Kidney epithelial cell (primary cell): ENCODE data around the gene SNRNP48. TPM values are rescaled to one million over a fixed set of nuclear protein-coding genes. Genes with fewer than 3 reads are reported as not detected.

Experiments
- DNase-seq: peaks from one replicate; pipeline ENCODE4 v3.0.0-alpha.2; 2010; ENCODE audit warnings: low read depth
- H3K27me3 ChIP-seq: 2 replicates; pipeline ENCODE4 v1.6.0; 2011; ENCODE audit warnings: low read length; ENCODE audit not compliant: control insufficient read depth, insufficient read depth
- H3K36me3 ChIP-seq: 2 replicates; pipeline ENCODE4 v1.5.1; 2011; ENCODE audit warnings: low read length; ENCODE audit not compliant: control insufficient read depth, insufficient read depth
- H3K4me3 ChIP-seq: 2 replicates; pipeline ENCODE4 v1.5.1; 2011; ENCODE audit warnings: low read depth, mild to moderate bottlenecking, control low read depth, low read length
- total RNA-seq: library from RNA; depleted of rRNA; stranded (reverse); fragments of >200 nt; gene quantifications from 2 replicates; pipeline ENCODE4 v1.2.3, GENCODE V29; 2015
- TF ChIP-seq, protein P1 (sequence below): IDR thresholded peaks from 2 replicates; pipeline ENCODE4 v1.5.1; 2011; ENCODE audit warnings: mild to moderate bottlenecking, moderate library complexity, low read length, control low read depth, inconsistent platforms; ENCODE audit not compliant: insufficient read depth, poor library complexity, severe bottlenecking

SNRNP48 gene
- total RNA-seq, 1 donor from 2014 or later, result 8.9 TPM

DNA sequence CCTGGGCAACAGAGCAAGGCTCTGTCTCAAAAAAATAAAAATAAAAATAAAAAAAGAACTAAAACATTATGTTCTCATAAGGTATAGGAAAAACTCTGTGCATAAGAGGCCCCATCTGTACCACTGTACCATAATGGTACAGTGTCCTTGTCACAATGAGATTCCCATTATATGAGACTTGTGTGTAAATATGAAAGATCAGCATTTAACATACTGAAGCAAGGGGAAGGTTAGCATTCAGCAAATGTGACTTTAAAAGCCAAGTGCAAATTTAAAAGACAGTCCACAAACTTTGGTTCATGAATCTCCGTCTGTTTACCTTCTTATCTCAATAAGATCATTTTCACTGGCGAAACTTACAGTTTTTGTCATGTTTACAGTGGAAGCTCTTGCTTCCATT is 32.3 kb upstream of the SNRNP48 start:
- no peaks in the 10 kb centered on the region for H3K36me3 ChIP-seq
- H3K27me3 ChIP-seq, result no peaks in the 10 kb centered on the region
- no peak overlapping the region for H3K4me3 ChIP-seq
- TF ChIP-seq, protein P1, sequence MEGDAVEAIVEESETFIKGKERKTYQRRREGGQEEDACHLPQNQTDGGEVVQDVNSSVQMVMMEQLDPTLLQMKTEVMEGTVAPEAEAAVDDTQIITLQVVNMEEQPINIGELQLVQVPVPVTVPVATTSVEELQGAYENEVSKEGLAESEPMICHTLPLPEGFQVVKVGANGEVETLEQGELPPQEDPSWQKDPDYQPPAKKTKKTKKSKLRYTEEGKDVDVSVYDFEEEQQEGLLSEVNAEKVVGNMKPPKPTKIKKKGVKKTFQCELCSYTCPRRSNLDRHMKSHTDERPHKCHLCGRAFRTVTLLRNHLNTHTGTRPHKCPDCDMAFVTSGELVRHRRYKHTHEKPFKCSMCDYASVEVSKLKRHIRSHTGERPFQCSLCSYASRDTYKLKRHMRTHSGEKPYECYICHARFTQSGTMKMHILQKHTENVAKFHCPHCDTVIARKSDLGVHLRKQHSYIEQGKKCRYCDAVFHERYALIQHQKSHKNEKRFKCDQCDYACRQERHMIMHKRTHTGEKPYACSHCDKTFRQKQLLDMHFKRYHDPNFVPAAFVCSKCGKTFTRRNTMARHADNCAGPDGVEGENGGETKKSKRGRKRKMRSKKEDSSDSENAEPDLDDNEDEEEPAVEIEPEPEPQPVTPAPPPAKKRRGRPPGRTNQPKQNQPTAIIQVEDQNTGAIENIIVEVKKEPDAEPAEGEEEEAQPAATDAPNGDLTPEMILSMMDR, result no peak
- DNase-seq, result no peak

DNA sequence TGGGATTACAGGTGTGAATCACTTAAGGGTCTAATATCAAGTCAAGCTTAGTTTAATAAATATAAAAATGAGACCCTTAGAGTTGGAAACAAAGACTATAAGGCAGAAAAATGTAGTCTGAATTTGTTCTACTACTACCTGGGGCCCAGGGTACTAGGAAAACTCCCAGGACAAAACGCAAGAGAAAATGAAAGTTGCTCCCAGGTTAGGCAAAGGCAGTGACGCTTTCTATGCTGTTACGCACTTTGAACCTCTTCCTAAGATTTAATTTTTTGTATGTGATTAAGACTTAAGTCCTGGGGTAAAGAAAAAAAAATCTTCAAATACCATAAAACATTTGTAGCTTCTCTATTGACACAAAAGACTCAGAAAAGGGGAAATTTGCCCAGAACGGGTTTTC is 31.2 kb upstream of the SNRNP48 start:
- DNase-seq, result no peak

DNA sequence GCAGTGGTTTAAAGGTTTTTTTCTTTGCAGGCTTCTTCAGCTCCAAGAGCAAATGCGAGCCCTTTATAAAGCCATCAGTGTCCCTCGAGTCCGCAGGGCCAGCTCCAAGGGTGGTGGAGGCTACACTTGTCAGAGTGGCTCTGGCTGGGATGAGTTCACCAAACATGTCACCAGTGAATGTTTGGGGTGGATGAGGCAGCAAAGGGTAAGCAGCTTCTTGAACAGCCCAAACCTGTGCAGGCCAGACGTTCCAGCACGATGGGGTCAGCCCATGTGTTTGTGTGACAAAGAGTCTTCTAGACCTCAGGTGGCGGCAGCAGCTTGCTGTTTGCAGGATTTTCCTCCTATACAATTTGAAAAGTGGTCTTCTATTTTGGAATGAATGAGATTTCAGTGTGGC is 30.8 kb upstream of the SNRNP48 start:
- no peak overlapping the region for H3K4me3 ChIP-seq
- H3K36me3 ChIP-seq, result no peaks in the 10 kb centered on the region
- TF ChIP-seq, protein P1, result no peak
- no peak for DNase-seq
- no peaks in the 10 kb centered on the region for H3K27me3 ChIP-seq

More for the DNA sequence above, 31.2 kb upstream of the SNRNP48 start:
- Histone ChIP-seq H3K27me3 (no peaks in the 10 kb centered on the region), H3K36me3 (no peaks in the 10 kb centered on the region), H3K4me3 (no peak overlapping the region)
- TF ChIP-seq, protein P1, result no peak

DNA sequence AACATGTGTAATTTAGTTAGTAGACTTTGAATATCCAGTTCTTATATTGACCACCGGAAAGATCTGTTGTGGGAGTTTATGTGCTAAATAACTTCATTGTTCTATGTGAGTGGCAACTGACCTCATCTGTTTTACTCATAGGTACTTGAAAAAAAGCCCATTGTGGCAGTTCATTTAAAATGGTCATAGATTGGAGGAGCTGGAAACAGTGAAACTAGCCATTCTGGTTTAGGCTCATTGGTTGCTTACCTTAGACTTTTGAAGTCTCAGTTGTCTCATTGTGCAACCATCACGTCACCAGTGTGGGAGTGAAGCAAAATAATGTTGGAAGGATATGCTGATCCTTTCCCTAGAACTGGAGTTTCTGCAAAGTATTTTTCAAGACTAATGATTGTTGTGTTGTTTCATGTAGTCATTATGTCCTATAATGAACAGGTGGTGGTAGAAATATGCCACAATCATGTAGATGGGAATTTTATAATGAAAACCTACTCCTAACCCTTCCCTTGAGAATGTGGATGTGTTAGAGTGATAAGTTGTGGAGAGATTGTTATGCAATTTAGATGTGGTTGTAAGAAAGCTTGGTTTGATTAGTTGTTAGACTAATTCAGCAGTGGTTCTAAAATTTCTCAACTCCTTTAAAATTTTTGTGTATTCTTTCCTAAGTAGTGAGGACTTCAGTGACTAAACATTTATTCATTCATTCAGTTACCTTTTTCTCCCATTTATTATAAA is 30.2 kb upstream of the SNRNP48 start:
- TF ChIP-seq, protein P1, result no peak
- H3K27me3 ChIP-seq, result no peaks in the 10 kb centered on the region
- no peak overlapping the region for H3K4me3 ChIP-seq
- H3K36me3 ChIP-seq, result no peaks in the 10 kb centered on the region
- DNase-seq, result no peak

DNA sequence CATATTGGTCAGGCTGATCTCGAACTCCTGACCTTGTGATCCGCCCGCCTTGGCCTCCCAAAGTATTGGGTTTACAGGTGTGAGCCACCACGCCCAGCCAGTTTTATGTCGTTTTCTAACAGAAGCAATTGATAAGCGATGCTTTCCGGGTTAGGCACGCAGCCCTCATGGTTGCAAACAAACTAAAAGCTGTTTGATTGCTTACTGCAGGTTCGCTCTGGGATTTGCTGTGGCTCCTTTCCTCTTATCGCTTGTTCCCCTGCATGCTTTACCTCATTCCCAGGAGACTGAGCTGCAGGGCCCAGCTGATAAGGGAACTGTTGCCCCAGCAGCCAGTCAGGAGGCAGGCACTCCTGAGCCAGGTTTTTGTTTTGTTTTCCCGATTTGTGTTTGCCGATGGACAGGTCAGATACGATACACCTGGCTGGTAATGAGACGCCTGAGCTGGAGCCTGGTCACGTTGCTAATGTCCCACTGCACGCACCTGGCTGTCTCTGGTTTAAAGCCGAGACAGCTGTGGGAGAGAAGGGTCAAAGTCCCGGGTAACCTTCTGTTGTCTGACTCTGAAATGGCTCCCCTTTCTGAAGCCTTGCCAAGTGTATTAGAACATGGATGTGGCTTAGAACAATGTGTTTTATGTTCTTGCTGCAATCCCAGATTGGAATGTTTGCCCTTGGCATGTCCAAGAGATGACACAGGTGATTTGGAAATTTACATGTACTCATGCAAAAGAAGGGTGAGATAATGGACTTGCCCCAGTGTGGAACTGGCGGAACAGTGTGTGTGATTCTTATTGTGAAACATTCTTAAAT is 28.6 kb upstream of the SNRNP48 start:
- TF ChIP-seq, protein P1, result no peak
- H3K4me3 ChIP-seq, result no peak overlapping the region
- peak; percentile 57 for DNase-seq
- H3K27me3 ChIP-seq, result no peaks in the 10 kb centered on the region
- H3K36me3 ChIP-seq, result no peaks in the 10 kb centered on the region
